Small intestine (tissue), 7 donors: ENCODE measurements around the gene KLHL11. TPM values are rescaled to one million over a fixed set of nuclear protein-coding genes. Genes with fewer than 3 reads are reported as not detected.

Source experiments
- DNase-seq, 2 donors: peaks; one replicate each; pipeline versions ENCODE4 v3.0.0 to v3.0.0-alpha.2; 2013
- FAIRE-seq: peaks from 2 replicates; lab custom pipeline; 2012; peaks lifted over from hg19 to GRCh38; lab: Jason Lieb, UNC
- H3K27ac ChIP-seq, 3 donors: one replicate each; pipeline ENCODE4 v1.5.1; 2013; ENCODE audit warnings: low read length in 2 of 3, mild to moderate bottlenecking in 2 of 3, control low read depth in 1 of 3, inconsistent platforms in 1 of 3, low read depth in 1 of 3, moderate library complexity in 1 of 3
- H3K27me3 ChIP-seq, 3 donors: one replicate each; pipeline ENCODE4 v1.6.1; 2013; ENCODE audit warnings: low read length in 3 of 3, inconsistent platforms in 1 of 3; ENCODE audit not compliant: control insufficient read depth in 3 of 3, insufficient read depth in 3 of 3
- H3K36me3 ChIP-seq, 3 donors: one replicate each; pipeline ENCODE4 v1.6.1; 2013; ENCODE audit warnings: low read length in 3 of 3, inconsistent platforms in 1 of 3, low read depth in 1 of 3, mild to moderate bottlenecking in 1 of 3, moderate library complexity in 1 of 3; ENCODE audit not compliant: control insufficient read depth in 3 of 3, insufficient read depth in 2 of 3
- H3K4me1 ChIP-seq, 3 donors: one replicate each; pipeline ENCODE4 v1.6.1; 2013; ENCODE audit warnings: low read length in 2 of 3, inconsistent platforms in 1 of 3, low read depth in 1 of 3, mild to moderate bottlenecking in 1 of 3, moderate library complexity in 1 of 3; ENCODE audit not compliant: control insufficient read depth in 3 of 3, insufficient read depth in 2 of 3
- H3K4me3 ChIP-seq, 3 donors: one replicate each; pipeline ENCODE4 v1.5.1; 2013; ENCODE audit warnings: low read length in 3 of 3, control low read depth in 1 of 3, inconsistent platforms in 1 of 3, low read depth in 1 of 3, mild to moderate bottlenecking in 1 of 3, moderate library complexity in 1 of 3
- H3K9me3 ChIP-seq, 2 donors: one replicate each; pipeline ENCODE4 v1.6.1; 2013; ENCODE audit warnings: low read depth in 1 of 2, low read length in 1 of 2; ENCODE audit not compliant: control insufficient read depth in 2 of 2, insufficient read depth in 1 of 2
- WGBS, 3 donors: extraction: QIAGEN DNeasy Blood & Tissue Kit; methylation state at CpG; one replicate each; pipeline ENCODE4 v1.1.7; 2013; 5-methylcytosine and 5-hydroxymethylcytosine counted together
- polyA plus RNA-seq, 4 donors: library from polyadenylated mRNA; stranded (reverse) in 3 of 4; unstranded in 1 of 4; fragments of 200-250 nt in 3 of 4; fragments of 120-200 nt in 1 of 4; gene quantifications; one replicate each; pipeline versions ENCODE4 v1.2.1 to v1.2.3, GENCODE V29; 2013
- donor health status: healthy with polysubstance abuse.
- donor health status: control.
- donor health status: control.
- donor health status: Bipolar disorder and iron deficiency.
- donor health status: healthy.

The KLHL11 gene
- polyA plus RNA-seq, 4 donors = 1.7 to 5.1 TPM; not detected in 2

DNA sequence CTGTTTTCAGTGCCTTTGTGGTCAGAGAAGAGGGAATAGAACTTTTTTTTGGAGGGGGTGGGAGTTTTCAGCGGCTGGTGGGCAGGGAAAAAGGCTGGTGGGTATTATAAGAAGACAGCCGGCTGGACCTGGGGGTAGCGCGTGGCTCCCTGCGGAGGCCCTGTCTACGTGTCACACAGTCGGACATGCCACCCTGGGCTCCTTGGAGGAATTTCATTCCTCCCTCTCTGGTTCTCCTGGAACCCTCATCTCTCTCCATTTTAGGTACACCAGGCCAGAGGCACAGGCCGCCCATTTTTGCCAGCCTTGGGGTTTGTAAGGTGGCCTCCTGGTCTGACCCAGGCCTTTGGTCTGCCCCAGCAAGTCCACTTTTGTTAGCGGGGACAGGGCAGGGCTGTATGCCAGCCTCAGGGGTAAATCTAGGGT is 51.5 kb downstream of the KLHL11 start:
- WGBS, 3 donors = 68 to 92% (median 87%) methylated on average over 9 of the region's 9 CpGs
- FAIRE-seq = no peak
- H3K4me3 ChIP-seq = peak overlapping the region in 1 of 3 donors; percentile 58

GRCh38 chr17:41813152-41813680 is 52.0 kb downstream of the KLHL11 start:
- peaks cover 0 to 27% (median 0%) of the 10 kb centered on the region in 3 donors for H3K4me1 ChIP-seq
- H3K4me3 ChIP-seq = peak overlapping the region; percentile 18 to 58 (median 19)
- H3K36me3 ChIP-seq = peaks cover 0 to 27% (median 0%) of the 10 kb centered on the region in 3 donors
- H3K27me3 ChIP-seq = peaks cover 0 to 6% (median 0%) of the 10 kb centered on the region in 3 donors
- H3K9me3 ChIP-seq = peaks cover 0 to 5% of the 10 kb centered on the region in 2 donors
- H3K27ac ChIP-seq = peak overlapping the region in 2 of 3 donors; percentile 23 to 43
- DNase-seq = no peak
- 32 to 57% (median 57%) methylated on average over 12 of the region's 12 CpGs for WGBS, 3 donors
- no peak for FAIRE-seq

More for the DNA sequence above, 51.5 kb downstream of the KLHL11 start:
- H3K4me1 ChIP-seq = peaks cover 0 to 27% (median 0%) of the 10 kb centered on the region in 3 donors
- no peak for DNase-seq
- peaks cover 0 to 5% of the 10 kb centered on the region in 2 donors for H3K9me3 ChIP-seq
- peak overlapping the region in 1 of 3 donors; percentile 43 for H3K27ac ChIP-seq
- peaks cover 0 to 6% (median 0%) of the 10 kb centered on the region in 3 donors for H3K27me3 ChIP-seq
- H3K36me3 ChIP-seq = peaks cover 0 to 26% (median 0%) of the 10 kb centered on the region in 3 donors

- peaks cover 0 to 30% (median 0%) of the 10 kb centered on the region in 3 donors for H3K4me1 ChIP-seq
- peaks cover 0 to 5% of the 10 kb centered on the region in 2 donors for H3K9me3 ChIP-seq
- peak within 1 kb of the TSS; percentile 45 to 60 (median 58) for H3K4me3 ChIP-seq
- FAIRE-seq (no peak), DNase-seq (peak; percentile 29 to 87)
- peak within 1 kb of the TSS in 2 of 3 donors; percentile 36 to 43 for H3K27ac ChIP-seq
- 5 to 9% (median 6%) methylated on average over 31 to 35 of the region's 35 CpGs for WGBS, 3 donors
- H3K27me3 ChIP-seq = peaks cover 0 to 6% (median 0%) of the 10 kb centered on the region in 3 donors
- peaks cover 0 to 27% (median 0%) of the 10 kb centered on the region in 3 donors for H3K36me3 ChIP-seq
These were observed 52.7 kb downstream of the KLHL11 start, which contains the start of gene FKBP10 for GRCh38 chr17:41812381-41813151. Gene FKBP10, plus strand, starts transcription at chr17:41813004. Its CDS starts 31 bp downstream, at chr17:41813035.

GRCh38 chr17:41811549-41812380 is 53.5 kb downstream of the KLHL11 start, which contains the start of gene P3H4:
Gene P3H4, minus strand, starts transcription at chr17:41811949. Its CDS starts 34 bp downstream, at chr17:41811915.
- peaks cover 0 to 5% of the 10 kb centered on the region in 2 donors for H3K9me3 ChIP-seq
- FAIRE-seq (no peak), DNase-seq (peak; percentile 77 to 96)
- H3K36me3 ChIP-seq = peaks cover 0 to 22% (median 0%) of the 10 kb centered on the region in 3 donors
- WGBS, 3 donors = 0% methylated on average over 76 to 96 of the region's 96 CpGs
- peak within 1 kb of the TSS in 2 of 3 donors; percentile 45 to 49 for H3K27ac ChIP-seq
- H3K4me3 ChIP-seq = peak within 1 kb of the TSS; percentile 45 to 60 (median 58)
- peaks cover 0 to 6% (median 0%) of the 10 kb centered on the region in 3 donors for H3K27me3 ChIP-seq
- peaks cover 0 to 38% (median 0%) of the 10 kb centered on the region in 3 donors for H3K4me1 ChIP-seq

DNA sequence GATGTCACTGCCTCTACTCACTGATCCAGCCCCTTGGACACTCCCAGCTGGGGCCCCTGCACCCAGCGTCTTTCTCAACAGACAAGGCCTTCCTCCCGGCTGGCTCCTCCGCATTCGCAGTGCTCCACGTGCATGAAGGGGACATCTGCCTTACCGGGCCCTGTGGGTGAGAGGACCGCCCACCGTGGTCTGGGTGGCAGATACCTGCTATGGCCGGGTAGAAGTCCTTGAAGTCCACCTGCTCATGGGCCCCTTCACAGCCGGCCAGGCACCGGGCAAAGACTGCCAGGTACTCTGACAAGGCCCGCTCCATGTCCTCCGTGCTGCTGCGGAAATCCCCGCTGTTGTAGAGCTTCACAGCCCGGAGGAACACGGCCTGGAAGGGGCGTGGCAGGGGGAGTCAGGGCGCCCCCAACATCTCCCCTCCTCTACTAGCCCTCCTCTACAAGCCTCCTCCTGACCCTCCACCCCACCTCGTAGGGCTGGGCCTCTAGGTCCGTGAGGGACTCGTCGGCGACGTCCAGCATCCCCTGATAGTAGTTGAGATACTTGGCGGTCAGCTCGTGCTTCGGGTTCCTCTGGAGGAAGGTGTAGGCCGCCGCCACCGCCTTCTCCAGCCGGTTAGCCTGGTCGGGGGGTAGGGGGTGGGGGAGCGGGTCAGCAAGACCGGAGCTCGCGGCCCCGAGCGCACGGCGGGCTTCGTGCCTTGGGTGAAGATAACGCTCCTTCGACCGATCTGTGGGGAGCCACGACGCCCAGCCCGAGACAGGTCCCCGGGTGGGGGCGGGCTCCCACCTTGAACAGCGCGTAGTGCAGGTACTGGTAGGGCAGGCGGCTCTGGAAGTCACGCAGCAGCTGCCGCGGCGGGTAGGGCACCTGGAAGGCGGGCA is 54.3 kb downstream of the KLHL11 start:
- 31 to 35% (median 32%) methylated on average over 50 to 58 of the region's 58 CpGs for WGBS, 3 donors
- Histone ChIP-seq H3K4me3 (peak overlapping the region; percentile 45 to 58 (median 48)), H3K36me3 (peaks cover 0 to 31% (median 0%) of the 10 kb centered on the region in 3 donors), H3K4me1 (peaks cover 0 to 40% (median 0%) of the 10 kb centered on the region in 3 donors), H3K27ac (peak overlapping the region in 2 of 3 donors; percentile 45 to 49), H3K27me3 (peaks cover 0 to 6% (median 0%) of the 10 kb centered on the region in 3 donors), H3K9me3 (peaks cover 0 to 5% of the 10 kb centered on the region in 2 donors)
- DNase-seq = no peak
- no peak for FAIRE-seq

DNA sequence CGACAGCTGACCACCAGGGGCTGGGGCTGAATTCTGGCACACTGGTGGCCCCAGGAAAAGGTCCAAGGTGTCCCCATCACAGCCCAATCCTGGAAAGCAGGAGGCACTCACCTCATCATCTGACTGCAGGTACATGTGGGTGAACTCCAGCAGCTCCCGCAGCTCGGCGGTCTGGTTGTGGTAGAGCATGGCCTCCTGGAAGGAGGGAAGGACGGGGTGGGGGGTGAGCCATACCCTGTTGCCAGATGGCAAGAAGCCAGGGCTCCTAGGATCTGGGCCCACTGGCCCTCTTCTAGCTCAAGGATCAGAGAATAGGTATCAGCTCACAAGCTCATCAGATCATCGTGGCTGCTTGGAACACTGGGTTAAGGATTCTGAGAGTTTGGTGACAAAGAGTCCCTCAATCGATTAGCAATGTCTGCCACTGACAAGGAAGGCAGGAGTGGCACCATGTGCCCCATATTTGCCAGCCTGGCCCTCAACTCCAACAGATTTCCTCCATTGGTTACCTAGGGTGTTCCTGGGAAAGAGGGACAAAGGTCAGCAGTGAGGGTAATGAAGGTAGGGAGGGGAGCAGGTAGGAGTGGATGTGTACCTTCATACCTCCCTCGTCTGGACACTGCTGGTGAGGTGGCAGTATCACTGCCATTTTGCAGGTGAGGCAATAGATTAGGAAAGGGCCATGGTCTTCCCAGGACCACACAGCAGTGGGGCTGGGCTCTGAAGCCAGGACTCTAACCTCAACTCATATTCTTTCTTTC is 58.4 kb downstream of the KLHL11 start:
- 62 to 83% (median 68%) methylated on average over 8 of the region's 8 CpGs for WGBS, 3 donors
- no peak overlapping the region for H3K4me3 ChIP-seq
- no peak for FAIRE-seq
- H3K27me3 ChIP-seq = no peaks in the 10 kb centered on the region
- peak; percentile 82 to 99 for DNase-seq
- peaks cover 0 to 49% (median 0%) of the 10 kb centered on the region in 3 donors for H3K36me3 ChIP-seq
- peak overlapping the region; percentile 0 to 41 (median 39) for H3K27ac ChIP-seq
- peaks cover 0 to 5% of the 10 kb centered on the region in 2 donors for H3K9me3 ChIP-seq
- H3K4me1 ChIP-seq = peaks cover 0 to 28% (median 0%) of the 10 kb centered on the region in 3 donors
